GM10847 (cell line): Measurements from ENCODE around the gene FANCE.

Source experiments
- POLR2A ChIP-seq: IDR thresholded peaks from 2 replicates; pipeline ENCODE4 v1.6.1; 2011; ENCODE audit not compliant: insufficient read length; ENCODE audit errors: extremely low read depth

The FANCE gene

DNA sequence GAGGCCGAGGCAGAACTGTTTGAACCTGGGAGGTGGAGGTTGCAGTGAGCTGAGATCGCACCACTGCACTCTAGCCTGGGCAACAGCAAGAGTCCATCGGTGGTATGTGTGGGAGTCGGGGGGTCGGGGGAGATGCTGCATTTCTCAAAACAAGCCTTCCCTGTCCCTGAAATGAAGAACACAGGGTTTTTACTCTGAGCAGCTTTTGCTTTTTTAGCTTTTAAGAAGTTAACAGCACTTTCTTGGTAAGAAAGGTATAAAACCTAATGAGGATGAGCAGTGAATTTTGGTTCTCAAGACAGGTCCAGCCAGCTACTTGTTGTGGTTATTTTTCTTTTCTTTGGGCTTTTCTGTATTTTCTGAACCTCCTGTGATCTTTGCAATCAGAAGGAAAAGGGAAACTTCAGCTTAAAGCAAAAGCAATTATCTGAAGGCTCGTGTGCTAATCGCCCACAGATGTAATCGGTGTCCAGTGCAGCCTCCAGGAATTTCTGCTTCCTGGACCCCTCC is 19.8 kb downstream of the FANCE start:
- TF ChIP-seq POLR2A, result no peak

DNA sequence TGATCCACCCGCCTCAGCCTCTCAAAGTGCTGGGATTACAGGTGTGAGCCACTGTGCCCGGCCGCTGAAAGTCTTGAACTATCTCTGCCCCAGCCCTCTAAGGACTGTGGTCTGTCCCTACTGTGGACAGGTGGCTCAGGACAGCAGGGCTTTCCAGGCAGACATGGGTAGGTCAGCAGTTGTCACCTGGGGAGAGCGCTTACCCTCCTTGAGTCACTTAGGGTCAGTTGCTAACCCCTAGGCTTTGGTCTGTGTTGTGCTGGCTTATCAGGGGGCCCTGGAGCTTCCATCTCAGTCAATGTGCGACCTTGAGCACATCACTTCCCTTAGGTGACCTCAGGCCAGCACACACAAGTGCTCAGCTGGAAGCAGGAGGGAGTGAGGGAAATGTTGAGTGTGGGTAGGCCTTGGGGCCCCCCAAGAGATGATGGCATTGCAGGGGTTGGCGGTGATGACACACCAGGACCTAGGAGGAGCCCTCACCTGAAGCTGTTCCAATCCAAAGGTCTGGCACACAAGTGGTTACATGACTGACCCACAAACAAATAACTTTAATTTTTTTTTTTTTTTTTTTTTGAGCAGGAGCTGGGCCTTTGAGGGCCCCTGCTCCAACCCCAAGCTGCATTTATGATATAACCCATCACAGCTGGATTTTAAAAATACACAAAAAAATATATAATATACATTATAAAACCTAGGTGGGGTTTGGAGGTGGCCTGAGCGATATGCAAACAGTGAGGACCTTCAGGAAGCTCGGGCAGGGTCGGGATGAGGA is 21.1 kb downstream of the FANCE start:
- TF ChIP-seq POLR2A, result no peak

DNA sequence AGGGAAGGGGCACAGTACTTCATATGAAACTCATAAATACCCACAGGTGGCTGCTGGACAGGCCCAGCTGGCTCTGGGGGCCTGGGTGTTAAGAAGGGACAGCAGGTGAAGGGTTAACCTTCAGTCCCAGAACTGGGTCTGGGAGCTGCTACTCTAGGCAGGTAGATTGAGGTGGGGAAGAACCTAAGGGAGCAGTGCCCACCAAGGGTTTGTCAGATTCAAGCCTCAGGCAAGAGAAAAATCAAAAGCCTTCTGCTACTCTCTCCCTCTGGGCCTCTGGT is 21.7 kb downstream of the FANCE start:
- TF ChIP-seq POLR2A, result no peak

DNA sequence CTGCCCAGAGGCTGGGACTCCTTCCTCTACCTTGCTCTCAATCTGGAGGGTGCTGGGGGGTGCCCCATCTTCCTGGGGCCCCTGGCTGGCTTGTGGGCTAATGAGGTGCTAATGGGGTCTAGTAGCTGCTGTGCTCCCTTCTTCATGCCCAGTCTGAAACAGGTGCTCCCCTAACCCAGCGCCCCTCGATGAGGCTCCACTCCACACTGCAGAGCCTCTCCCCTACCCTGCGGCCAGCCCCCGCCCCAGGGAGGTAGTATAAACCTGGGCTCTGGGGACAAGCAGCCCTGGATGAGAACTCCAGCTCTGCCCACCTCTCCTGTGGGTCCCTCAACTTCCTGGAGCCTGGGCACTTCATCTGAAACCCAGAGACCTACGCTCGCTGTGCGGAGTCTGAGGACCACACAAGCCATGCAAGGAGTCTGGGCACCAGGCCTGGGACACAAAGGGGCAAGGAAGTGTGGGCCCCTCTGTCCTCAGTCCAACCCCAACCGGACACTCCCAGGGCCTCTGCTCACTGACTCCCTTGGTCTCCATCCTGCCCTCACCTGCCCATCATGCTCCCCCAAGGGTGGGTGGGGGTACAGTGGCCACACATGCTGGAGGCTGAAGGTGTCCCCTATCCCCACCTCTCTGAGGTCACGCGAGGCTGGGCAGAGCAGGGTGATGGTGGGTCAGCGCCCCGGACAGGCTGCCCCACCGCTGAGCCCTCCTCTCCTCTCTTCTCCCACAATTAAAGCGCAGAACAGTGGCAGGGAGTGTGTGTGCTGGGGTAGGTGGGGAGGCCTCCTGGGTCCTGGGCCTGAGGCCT is 22.2 kb downstream of the FANCE start:
- TF ChIP-seq POLR2A, result no peak

DNA sequence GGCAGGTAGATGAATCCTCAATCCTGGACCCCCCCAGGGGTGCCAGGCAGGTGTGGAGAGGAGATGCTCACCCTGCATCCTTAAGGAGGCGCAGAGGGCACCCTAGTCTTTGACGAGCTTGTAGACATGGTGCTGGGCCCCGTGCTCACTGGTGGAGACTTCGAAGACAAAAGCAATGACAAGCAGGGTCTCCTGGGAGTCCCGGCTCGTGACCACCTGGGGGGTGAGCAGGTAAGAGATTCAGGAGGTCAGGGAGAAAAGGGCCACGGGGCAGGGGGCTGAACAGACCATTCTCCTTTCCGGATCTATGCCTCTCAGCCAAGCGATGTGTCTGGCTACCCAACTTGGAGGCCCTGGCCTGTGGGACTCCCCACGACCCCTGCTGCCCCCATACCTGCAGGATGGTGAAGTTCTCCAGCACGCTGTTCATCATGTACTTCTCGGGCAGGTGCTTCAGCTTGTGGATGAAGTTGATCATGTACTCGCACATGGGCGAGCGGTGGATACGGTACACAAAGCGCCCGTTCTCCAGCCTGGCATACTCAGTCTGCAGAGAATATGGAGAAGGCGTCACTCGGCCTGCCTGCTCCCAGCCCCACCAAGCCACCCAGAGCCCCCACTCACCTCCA is 22.9 kb downstream of the FANCE start:
- TF ChIP-seq POLR2A, result no peak

DNA sequence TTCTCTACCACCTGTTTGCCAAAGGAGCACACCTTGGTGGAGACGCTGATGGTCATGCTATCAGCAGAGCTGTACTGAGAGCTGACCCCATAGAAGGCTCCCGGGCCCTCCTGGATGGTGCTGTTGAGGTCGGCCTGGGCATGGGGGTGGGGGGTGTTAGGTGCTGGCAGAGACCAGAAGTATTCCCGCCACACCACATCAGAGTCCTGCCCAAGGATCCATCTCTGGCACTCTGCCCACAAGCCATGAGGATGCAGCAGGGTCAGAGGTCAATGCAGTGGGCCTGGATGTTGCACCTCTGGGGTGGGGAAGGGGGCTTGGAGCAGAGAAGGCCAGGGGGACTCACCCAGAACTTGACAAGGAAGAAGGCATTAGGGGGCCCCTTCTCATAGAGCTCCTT is 23.4 kb downstream of the FANCE start:
- TF ChIP-seq POLR2A, result no peak

DNA sequence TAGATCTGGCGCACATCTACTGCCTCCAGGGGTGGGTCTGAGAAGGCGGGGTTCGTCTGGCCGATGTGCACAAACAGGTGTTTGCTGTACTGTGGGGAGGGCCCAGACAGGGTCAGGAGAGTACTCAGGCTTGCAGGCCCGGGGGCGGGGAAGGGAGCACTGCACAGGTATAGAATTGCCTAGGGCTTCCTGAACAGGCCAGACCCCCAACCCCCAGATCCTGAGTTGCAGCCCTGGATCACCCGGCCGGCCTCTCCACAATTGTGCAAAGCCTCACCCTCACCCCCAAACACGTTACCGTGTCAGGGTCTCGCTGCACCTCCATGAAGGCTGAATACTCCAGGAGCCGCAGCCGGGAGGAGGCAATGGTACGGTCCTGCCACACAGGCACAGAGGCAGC is 23.9 kb downstream of the FANCE start:
- TF ChIP-seq POLR2A, result no peak

DNA sequence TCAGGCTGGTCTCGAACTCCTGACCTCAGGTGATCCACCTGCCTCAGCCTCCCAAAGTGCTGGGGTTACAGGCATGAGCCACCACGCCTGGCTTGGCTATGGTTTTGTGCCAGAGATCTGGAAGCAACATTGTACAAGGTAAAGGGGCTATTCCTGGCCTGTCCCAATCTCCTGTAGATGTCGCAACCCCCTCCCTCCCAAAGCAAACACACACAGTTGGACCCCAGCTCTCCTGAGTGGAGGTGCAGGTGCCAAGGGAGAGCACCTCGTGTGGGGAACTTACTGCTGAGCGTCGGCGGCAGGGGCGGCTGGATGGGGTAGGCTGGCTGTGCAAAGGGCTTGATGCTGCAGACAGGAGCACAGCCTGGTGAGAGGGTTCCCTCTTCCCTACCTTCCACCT is 24.9 kb downstream of the FANCE start:
- TF ChIP-seq POLR2A, result no peak

DNA sequence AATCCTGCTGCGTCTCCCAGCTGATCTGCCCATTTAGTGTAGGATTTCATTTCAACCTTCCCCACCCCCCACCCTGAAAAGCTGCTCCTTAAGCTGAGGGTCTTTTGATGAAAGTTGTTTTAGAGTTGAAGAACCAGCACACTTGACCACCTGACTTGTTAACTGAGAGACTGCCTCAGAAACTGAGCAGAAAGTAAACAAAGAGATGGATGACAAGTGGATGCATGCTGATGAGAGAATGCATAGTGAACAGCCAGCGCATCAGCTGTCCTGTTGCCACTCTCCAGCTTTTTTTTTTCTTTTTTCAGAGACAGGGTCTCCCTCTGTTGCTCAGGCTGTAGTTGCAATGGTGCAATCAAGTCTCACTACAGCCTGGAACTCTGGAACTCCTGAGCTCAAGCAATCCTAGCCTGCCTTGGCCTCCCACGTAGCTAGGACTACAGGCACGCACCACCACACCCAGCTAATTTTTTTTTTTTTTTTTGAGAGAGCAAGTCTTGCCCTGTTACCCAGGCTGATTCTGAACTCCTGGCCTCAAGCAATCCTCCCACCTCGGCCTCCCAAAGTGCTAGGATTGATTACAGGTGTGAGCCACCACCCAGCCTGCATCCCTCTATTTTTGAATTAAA is 25.5 kb downstream of the FANCE start:
- TF ChIP-seq POLR2A, result no peak

DNA sequence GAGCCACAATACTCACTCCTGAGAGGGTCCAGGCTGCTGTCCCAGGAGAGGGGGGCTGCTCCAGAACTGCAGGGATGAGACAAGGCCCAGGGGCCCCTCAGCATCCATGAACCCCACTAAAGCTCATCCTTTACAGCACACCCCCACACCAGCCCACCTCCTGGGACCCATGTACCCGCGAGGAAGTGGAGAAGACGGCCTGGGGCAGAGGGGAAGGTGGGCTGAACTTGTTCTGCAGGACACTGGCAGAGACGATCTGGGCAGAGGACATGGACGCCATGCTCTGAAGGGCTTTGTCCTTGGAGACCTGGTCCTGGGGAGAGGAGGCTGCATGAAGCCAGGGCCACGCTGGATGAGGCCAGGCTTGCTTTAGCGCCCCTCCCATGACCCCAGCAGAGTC is 26.1 kb downstream of the FANCE start:
- no peak for TF ChIP-seq POLR2A

DNA sequence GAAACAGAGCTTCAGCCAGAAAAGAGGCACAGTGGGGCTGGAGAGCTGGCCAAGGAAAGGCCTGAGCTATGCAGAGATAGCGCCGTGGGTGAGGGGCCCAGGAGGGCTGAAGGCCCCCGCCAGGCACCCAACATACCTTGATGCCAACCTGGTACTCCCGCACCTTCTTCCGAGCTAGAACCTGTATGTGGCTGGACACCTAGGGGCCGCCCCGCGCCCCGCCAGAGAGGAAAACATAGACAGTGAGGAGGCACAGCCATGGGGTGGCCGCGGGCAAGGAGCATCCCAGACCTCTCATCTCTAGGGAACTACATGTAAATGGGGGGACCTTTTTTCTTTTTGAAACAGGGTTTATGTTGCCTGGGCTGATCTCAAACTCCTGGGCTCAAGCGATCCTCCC is 28.0 kb downstream of the FANCE start:
- no peak for TF ChIP-seq POLR2A

DNA sequence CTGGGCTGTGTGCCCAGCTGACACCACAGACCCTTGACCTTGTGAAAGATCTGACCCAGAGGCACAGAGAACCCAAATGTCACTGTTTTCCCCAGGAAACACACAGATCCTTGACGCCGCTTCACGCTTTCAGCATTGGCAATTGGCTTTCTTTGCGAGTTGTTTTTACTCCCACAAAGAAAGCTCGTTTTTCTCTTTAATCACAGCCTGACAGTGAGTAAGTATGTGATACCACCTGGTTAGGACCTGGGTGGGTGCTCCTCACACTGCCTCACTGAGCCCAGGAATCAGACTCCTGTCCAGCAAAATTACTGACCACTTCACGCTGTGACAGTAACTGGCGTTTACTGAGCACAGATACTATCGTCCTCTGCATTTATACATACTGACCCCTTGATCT is 29.1 kb downstream of the FANCE start:
- TF ChIP-seq POLR2A, result no peak

DNA sequence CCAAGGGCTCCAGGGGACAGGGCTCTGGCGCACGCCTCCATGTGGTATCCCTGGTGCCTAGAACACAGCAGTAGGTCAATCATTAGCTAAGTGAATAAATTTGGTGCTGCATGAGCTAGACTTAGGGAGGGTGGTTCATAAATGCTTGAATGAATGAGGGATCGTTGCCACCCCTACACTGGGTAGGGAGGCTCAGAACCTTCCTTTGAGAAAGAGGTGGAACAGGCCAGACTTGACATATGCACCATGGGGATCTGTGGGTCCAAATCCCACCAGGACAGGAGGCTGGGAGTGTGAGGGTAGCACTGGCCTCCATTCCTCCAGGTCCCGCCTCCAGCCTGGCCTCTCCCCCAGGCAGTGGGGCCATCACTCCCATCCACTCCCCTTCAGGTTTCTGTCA is 30.9 kb downstream of the FANCE start:
- TF ChIP-seq POLR2A, result no peak

DNA sequence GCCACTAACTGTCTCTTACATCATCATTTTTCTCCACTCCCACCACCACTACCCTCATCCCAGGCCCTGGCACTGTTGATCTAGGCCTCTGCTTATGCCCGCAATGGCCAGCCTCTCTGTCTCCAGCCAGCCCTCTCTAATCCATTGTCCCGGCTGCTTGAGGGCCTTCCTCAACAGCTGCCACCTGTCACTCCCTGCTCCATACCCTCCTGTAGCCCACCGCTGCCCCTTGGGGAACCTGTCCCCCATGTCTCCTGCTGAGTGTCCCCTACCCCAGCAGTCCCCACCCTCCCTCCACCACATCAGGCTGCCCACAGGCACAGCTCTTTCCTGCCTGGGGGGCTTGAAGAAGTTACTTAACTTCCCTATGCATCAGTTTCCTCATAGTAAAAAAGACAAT is 31.4 kb downstream of the FANCE start:
- TF ChIP-seq POLR2A, result no peak

DNA sequence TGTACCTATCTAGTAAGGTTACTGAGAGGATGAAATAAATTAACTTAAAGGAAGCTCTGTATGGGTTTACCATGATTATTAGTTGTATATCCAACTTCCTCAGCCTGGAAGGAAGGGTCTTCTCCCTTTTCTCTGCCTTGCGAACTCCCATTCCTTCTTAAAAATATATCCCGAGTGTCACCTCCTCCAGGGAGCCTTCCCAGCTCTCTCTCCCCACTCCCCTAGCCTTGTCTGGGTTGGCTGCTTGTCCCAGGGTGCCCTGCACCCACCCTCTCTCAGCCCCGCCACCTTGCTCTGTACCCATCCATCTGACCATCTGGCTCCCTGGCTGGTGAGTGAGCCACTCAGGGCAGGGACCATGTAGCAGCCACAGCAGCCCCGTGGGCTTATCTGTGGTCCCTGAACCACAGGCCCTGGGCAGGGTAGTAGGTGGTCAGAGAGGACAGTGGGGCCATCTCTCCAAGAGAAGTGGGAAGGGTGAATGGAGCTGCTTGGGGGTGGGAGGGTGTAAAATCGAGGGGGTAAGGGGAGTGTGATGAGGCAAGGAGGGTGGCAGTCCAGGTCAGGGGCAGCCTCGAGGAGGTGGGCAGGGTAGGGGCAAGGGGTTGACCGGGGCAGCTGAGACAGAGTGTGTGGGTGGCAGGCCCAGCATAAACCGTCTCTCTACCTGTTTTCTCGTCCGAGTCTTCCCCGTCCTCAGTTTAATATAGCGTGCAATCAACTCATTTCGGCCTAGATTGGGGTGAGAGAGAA is 31.9 kb downstream of the FANCE start:
- TF ChIP-seq POLR2A, result no peak
